Left ventricle myocardium inferior (tissue), 1 donor: ENCODE results near the gene SOX30. TPM values are rescaled to one million over a fixed set of nuclear protein-coding genes. Genes with fewer than 3 reads are reported as not detected.

Source experiments
- DNase-seq: peaks from one replicate; pipeline ENCODE4 v3.0.0-alpha.2; 2020
- H3K27ac ChIP-seq: fragments of 200-600 bp; replicated peaks from 2 replicates; pipeline ENCODE4 v1.8.0; 2021
- H3K27me3 ChIP-seq: fragments of 200-600 bp; 2 replicates; pipeline ENCODE4 v1.8.0; 2021; ENCODE audit warnings: low read depth
- H3K36me3 ChIP-seq: fragments of 200-600 bp; 2 replicates; pipeline ENCODE4 v1.8.0; 2021
- H3K4me1 ChIP-seq: fragments of 200-600 bp; 2 replicates; pipeline ENCODE4 v1.8.0; 2021
- H3K4me3 ChIP-seq: fragments of 200-600 bp; 2 replicates; pipeline ENCODE4 v1.8.0; 2021; ENCODE audit warnings: mild to moderate bottlenecking, moderate library complexity
- H3K9me3 ChIP-seq: fragments of 200-600 bp; replicated peaks from 2 replicates; pipeline ENCODE4 v1.8.0; 2021
- intact Hi-C: fragments of 100-400 bp; cut with micrococcal nuclease; formaldehyde crosslinking; loops from one replicate; pipeline ENCODE4 v1.11.0; 2022
- total RNA-seq: library from RNA; stranded (reverse); fragmentation: NEBNext Ultra II Directional; extraction: Animal tissue kit (Norgen Biotek cat#: 25700); gene quantifications from one replicate; pipeline ENCODE4 v1.2.1, GENCODE V29; 2021
- TF ChIP-seq, protein P1 (sequence below): fragments of 200-600 bp; IDR thresholded peaks from 2 replicates; pipeline ENCODE4 v1.8.0; 2021; ENCODE audit warnings: antibody characterized with exemption, mild to moderate bottlenecking, borderline replicate concordance
- donor health status: DM: no; HTN: yes; CAD: no; lungs with severe emphysema.

SOX30 gene
- total RNA-seq, 1 donor from 2014 or later, result 0.08 TPM

DNA sequence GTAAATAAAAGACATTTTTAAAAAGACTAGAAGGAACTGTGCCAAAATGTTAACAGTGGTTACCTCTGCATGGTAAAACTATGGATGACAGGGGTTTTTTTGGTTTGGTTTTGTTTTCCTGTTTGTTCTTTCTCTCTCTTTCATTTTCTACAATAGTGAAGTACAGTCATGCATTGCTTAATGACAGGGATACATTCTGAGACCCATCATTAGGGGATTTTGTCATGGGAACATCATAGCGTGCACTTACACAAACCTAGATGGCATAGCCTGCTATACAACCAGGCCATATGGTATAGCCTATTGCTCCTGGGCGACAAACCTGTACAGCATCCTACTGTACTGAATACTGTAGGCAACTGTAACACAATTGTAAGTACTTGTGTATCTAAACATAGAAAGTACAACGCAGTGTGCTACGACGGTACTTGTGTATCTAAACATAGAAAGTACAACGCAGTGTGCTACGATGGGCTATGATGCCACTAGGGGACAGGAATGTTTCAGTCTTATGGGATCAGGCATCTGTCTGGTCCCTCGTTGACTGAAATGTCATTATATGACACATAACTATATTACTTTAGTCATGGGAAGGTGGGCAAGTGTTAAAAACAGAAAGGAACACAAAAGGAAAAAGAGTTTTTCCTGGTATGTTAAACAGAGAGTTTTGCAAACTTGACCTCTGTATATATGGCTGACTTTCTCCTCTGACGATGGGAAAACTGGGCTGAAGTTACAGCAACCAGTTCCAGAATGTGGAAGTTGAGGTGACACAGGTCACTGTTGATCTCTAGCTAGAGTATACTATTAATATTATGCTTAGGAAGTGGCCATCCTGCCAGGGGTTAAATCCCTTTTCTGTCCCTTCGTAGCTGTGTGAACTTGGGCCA lies 69.3 kb downstream of the SOX30 start:
- Histone ChIP-seq H3K36me3 (no peaks in the 10 kb centered on the region), H3K27ac (peak overlapping the region; percentile 27), H3K9me3 (peaks cover 4% of the 10 kb centered on the region), H3K27me3 (no peaks in the 10 kb centered on the region), H3K4me3 (no peak overlapping the region), H3K4me1 (peaks cover 13% of the 10 kb centered on the region)
- DNase-seq, result no peak
- intact Hi-C loops, result no loop called here
- TF ChIP-seq, protein P1, sequence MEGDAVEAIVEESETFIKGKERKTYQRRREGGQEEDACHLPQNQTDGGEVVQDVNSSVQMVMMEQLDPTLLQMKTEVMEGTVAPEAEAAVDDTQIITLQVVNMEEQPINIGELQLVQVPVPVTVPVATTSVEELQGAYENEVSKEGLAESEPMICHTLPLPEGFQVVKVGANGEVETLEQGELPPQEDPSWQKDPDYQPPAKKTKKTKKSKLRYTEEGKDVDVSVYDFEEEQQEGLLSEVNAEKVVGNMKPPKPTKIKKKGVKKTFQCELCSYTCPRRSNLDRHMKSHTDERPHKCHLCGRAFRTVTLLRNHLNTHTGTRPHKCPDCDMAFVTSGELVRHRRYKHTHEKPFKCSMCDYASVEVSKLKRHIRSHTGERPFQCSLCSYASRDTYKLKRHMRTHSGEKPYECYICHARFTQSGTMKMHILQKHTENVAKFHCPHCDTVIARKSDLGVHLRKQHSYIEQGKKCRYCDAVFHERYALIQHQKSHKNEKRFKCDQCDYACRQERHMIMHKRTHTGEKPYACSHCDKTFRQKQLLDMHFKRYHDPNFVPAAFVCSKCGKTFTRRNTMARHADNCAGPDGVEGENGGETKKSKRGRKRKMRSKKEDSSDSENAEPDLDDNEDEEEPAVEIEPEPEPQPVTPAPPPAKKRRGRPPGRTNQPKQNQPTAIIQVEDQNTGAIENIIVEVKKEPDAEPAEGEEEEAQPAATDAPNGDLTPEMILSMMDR, result peak; percentile 28

DNA sequence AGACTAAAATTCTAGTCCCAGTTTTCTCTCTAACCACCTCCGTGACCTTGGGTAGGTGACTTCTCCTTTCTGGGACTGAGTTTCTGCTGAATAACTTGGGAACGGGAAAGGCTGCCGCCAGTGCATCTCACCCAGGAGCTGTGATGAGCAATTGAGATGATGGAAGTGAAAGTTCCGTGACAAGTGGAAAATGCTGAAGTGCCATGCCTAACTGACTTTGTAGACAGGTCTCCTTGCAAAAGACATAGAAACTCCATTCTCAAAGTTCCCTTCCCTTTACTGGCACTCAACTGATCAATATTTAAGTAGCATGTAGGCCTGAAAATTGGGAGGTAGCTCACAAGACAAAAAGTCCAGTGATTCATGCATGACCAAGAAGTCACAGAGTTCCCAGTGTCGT lies 70.3 kb downstream of the SOX30 start:
- Histone ChIP-seq H3K4me3 (no peak overlapping the region), H3K27me3 (no peaks in the 10 kb centered on the region), H3K27ac (no peak overlapping the region), H3K36me3 (no peaks in the 10 kb centered on the region), H3K9me3 (peaks cover 4% of the 10 kb centered on the region), H3K4me1 (peaks cover 13% of the 10 kb centered on the region)
- TF ChIP-seq, protein P1, result no peak
- DNase-seq, result no peak
- intact Hi-C loops, result no loop called here

DNA sequence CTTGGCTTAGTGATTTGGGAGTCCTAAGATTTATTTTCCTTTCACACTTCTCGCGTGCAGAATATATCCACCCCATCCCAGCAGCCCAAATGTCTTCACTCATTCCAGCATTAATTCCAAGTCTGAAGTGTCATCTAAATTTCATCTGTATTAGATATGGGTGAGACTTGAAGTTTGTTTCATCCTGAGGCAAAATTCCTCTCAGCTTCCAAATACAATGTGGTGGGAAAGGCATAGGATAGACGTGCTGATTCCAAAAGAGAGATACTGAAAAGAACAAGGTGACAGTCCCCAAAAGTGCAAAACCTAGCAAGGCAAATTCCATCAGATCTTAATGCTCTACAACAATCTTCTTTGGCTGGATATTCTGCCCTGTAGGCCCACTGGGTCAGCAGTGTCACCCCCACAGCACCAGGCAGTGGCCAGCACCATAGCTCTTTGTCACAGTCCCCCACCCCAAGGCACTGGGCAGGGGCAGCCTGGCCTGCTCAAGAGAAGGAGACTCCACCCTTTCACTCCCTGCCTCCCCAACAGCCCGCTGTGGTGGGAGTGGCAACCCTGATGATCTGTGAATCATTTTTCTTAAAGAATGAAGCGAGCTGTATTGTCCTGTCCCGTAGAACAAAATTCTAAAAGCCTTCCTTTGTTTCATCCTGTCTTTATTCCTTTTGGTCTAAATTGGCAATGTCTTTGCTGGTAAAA lies 74.0 kb downstream of the SOX30 start:
- Histone ChIP-seq H3K36me3 (no peaks in the 10 kb centered on the region), H3K9me3 (no peaks in the 10 kb centered on the region), H3K27ac (no peak overlapping the region), H3K27me3 (no peaks in the 10 kb centered on the region), H3K4me3 (no peak overlapping the region), H3K4me1 (peaks cover 43% of the 10 kb centered on the region)
- no peak for DNase-seq
- TF ChIP-seq, protein P1, result no peak
- intact Hi-C loops, result no loop called here

DNA sequence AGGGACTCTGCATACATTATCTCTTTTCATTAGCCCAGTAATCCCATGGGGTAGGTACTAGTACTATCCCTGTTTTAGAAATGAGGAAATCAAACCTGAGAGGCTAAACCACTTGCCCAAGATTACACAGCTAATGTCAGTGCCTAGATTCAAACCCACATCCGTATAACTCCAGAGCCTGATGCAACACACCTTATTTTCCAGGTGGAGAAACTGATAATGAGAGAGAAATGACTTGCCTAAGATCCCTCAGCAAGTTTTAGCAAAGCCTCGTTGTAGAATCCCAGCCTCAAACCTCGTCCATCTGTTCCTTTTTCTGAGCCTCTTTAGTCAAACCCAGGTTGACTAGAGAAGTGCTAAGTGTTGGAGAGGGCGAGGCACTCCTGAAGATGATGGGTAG lies 75.6 kb downstream of the SOX30 start:
- Histone ChIP-seq H3K4me1 (peaks cover 47% of the 10 kb centered on the region), H3K36me3 (no peaks in the 10 kb centered on the region), H3K9me3 (no peaks in the 10 kb centered on the region), H3K27me3 (no peaks in the 10 kb centered on the region), H3K27ac (peak overlapping the region; percentile 86), H3K4me3 (no peak overlapping the region)
- TF ChIP-seq, protein P1, result no peak
- DNase-seq, result no peak
- intact Hi-C loops, result no loop called here

Other genes with a start within 250 kb of the SOX30 start
- gene NIPAL4, start 192.2 kb downstream of the SOX30 start, total RNA-seq, result not detected
- 17.7 TPM for gene ADAM19, start 76.7 kb downstream of the SOX30 start, total RNA-seq
- not detected for gene C5orf52, start 19.1 kb upstream of the SOX30 start, total RNA-seq
- gene THG1L, start 79.0 kb upstream of the SOX30 start, total RNA-seq, result 6.6 TPM
- 1.3 TPM for gene LSM11, start 91.3 kb upstream of the SOX30 start, total RNA-seq
- 48.6 TPM for gene CLINT1, start 206.7 kb upstream of the SOX30 start, total RNA-seq